Suppressor macrophage treated with lipopolysaccharide for 1 hour (primary cell): Measurements from ENCODE around the gene NUP153.

Experiments used
- DNase-seq, 3 donors: peaks; one replicate each; pipeline ENCODE4 v3.0.0-alpha.2; 2020 to 2022

Gene NUP153

GRCh38 chr6:17712576-17712975, 5.9 kb upstream of the NUP153 start:
- no peak for DNase-seq

DNA sequence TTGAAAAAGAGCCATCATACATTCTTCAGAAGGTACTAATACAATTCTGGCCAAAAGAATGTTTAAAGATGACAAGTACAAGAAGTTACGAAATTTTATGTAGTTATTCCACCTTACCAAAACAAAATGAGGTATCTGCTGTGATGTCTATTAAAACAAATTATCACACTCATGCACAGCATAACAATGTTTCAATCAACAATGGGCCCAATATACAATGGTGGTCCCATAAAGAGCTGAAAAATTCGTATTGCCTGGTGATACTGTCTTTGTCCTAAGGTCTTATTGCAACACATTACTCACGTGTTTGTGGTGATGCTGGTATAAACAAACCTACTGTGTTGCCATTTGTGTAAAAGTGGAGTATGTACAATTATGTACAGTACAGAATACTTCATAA, 3.6 kb upstream of the NUP153 start:
- DNase-seq, result no peak

DNA sequence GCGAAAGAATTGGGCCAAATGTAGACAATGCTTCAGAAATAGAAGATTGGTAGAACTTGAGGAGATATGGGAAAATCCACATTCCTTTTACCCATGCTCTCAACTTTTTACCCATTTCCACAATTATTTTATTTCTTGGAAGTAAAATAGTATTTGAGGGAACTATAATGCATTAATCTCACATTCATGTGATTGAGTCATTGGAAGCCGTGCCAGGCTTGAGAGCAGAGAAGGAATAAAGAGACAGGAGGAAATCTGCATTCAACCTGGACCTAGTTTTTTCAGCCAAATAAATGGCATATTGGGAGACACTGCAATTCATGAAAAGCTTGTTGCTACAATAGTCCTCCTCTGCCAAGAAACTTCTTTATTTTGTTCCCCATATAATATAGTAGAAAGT, 2.8 kb upstream of the NUP153 start:
- no peak for DNase-seq

- DNase-seq, result peak in 2 of 3 donors; percentile 29
Measured at GRCh38 chr6:17708035-17708434, 1.3 kb upstream of the NUP153 start.

DNA sequence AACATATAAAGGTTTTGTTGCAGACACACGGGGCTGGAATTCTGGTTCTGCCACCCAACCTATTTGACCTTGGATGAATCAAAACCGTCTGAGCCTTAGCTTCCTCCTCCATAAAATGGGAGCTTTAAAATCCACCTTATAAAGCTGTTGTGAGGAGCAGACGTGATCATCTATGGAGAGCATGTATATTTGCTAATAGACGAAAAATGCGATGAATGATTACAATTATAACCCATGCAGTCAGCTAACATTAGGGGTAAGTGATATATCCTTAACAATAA, 586 bp upstream of the NUP153 start:
- DNase-seq, result peak in 1 of 3 donors; percentile 25

DNA sequence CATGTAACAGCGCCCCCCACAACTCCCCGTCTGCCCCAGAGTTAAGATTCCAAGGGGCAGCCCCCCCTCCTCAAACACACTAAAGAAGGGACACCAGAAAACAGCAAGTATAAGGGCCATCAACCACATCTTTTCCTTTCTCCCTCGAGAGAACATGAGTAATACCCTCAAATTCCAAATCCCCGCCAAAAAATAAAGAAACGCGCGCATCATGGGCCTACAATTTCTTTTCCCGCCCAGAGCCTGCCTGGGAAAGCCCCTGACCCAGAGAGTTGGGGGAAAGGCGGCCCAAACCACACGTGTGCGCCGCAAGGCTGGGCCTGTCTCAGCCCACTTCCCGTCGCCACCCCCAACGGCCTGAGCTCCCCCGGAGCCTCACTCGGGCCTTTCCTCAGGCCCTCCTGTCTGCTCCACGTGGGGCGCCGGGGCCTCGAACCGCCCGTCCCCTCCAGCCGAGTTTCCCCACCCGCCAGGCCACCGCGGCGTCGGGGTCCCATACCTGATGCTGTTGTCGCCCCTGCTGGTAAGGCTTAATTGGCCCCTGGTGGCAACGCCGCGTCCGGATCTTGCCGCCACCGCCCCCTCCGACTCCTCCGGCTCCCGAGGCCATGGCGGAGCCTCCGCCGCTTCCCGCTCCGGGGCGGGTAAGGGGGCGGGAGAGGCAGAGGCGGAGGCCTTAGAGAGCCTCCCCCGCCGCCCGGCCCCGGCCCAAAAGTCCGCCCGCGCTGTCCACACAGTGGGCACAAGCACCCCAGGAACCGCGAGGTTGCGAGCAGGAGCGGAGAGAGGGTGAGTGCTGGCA, 746 bp downstream of the NUP153 start:
- peak; percentile 87 to 94 (median 90) for DNase-seq

GRCh38 chr6:17705428-17705777, 1.3 kb downstream of the NUP153 start:
- peak; percentile 50 to 64 (median 52) for DNase-seq

- DNase-seq, result peak; percentile 47 to 78 (median 67)
Measured at GRCh38 chr6:17703256-17703694, 3.5 kb downstream of the NUP153 start.

- DNase-seq, result no peak
Measured at GRCh38 chr6:17700421-17701416, 6.0 kb downstream of the NUP153 start.

- no peak for DNase-seq
Measured at GRCh38 chr6:17691925-17692538, 14.7 kb downstream of the NUP153 start.

- no peak for DNase-seq
Measured at GRCh38 chr6:17688481-17688880, 18.2 kb downstream of the NUP153 start.

GRCh38 chr6:17687136-17687535, 19.6 kb downstream of the NUP153 start:
- DNase-seq, result no peak

DNA sequence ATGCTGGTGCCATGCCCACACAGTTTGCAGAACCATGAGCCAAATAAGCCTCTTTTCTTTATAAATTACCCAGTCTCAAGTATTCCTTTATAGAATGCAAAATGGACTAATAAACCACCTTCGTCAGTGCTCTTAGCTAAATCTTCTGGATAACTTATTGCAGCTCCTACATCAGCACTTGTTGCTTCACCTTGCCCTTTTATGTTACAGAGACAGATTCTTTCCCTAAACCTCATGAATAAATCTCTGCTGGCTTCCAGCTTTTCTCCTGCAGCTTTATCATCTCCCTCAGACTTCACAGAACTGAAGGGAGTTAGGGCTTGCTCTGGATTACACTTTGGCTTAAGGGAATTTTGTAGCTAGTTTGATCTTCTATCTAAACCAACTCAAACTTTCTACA, 22.6 kb downstream of the NUP153 start:
- DNase-seq, result no peak

DNA sequence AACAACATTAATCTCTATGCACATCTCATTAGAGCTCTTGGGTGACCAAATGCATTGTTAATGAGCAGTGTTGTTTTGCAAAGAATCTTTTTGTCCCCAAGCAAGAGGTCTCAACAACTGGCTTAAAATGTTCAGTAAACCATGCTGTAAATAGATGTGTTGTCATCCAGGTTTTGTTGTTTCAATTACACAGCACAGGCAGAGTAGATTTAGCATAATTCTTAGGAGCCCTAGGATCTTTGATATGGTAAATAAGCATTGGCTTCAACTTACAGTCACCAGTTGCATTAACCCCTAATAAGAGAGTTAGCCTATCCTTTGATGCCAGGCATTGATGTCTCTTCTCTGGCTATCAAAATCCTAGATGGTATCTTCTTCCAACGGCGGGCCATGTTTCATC, 23.3 kb downstream of the NUP153 start:
- DNase-seq, result no peak

- DNase-seq, result no peak
Measured at GRCh38 chr6:17679726-17680125, 27.0 kb downstream of the NUP153 start.

DNA sequence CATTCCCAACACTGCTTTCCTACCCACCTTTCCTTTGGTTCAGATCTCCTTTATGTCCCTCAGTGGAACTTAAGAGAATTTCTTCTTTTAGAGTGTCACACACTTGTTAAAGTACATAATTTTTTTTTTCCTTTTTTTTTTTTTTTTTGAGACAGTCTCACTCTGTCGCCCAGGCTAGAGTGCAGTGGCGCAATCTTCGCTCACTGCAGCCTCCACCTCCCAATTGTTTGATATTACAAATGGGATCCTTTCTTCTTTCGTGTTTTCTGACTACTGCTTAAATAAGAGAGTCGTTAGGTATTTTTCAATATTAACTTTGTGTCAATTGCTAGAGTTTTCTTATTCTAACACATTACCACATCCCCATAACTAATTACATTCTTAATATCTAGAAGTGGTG, 29.1 kb downstream of the NUP153 start:
- no peak for DNase-seq

DNA sequence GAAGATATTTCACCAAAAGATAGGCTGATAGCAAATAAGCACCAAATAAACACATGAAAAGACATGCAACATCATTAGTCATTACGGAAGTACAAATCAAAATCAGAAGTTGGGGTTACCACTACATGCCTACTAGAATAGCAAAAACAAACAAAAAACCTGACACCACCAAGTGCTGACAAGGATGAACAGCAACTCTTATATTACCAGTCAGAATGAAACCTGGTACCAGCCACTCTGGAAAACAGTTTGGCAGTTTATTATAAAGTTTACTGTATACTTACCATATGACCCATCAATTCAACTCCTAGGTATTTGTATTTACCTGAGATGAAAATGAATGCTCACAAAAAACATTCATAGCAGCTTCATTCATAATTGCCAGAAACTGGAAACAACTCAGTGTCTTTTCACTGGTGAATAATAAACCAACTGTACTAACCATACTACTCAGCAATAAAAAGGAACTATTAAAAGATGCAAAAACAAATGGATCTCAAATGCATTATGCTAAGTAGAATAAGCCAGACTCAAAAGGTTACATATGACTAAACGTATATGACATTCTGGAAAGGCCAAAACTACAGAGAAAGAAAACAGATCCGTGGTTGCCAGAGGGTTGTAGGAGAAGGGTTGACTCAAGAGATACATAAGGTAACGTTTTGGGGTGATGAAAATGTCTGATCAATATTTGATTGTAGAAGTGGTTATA, 33.0 kb downstream of the NUP153 start:
- no peak for DNase-seq

DNA sequence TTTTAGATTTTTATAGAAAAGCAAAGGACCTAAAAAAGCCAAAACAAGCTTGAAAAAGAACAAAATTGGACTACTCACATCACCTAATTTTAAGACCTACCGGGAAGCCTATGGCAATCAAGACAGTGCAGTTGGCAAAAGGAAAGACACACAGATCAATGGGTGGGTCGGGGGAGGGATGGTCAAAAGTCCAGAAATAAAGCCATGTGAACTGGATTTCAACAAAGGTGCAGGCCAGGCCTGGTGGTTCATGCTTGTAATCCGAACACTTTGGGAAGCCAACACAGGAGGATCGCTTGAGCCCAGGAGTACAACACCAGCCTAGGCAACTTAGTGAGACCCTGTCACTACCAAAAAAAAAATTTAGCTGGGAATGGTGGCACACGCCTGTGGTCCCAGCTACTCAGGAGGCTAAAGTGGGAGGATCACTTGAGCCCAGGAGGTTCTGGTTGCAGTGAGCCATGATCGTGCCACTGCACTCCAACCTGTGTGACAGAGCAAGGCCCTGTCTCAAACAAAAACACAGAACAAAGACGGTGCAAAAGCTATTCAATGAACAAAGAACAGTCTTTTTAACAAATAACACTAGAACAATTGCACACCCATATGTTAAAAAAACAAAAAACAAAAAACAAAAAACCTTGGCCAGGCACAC, 34.5 kb downstream of the NUP153 start:
- DNase-seq, result no peak

GRCh38 chr6:17666646-17667045, 40.1 kb downstream of the NUP153 start:
- DNase-seq, result no peak

DNA sequence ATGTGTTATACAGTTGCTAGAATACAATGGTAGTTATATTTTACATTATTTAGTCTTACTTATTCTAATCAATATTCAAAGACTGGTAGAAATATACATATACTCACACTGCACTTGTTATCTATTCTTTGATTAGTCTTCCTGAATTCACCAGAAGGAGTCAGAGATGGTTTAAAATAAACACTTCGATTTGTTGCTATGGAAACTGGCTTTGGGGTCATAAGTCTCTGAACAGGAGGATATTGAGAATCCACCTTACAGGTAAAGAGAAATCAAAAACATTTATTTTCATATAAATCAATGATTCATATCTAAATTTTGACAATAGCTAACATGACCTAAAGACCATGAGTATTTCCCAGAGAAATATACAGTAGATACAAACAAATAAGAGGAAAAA, 41.6 kb downstream of the NUP153 start:
- no peak for DNase-seq

DNA sequence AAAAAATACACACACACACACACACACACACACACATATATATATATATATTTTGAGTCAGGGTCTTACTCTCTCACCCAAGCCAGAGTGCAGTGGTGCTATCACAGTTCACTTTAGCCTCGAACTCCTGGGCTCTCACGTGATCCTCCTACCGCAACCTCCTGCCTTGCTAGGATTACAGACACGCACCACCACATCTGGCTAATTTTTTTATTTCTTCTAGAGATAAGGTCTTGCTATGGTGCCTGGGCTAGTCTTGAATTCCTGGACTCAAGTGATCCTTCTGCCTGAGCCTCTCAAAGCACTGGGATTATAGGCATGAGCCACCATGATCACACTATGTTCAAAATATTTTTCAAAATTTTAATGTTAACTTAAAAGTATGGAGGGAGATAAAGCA, 43.5 kb downstream of the NUP153 start:
- DNase-seq, result no peak

- no peak for DNase-seq
Measured at GRCh38 chr6:17662585-17662984, 44.1 kb downstream of the NUP153 start.
